GM19455 (cell line): Measurements from ENCODE around the gene SLIT3.

Experiments used
- ATAC-seq: cut with Tn5 transposase; IDR thresholded peaks from one replicate; pipeline ENCODE4 v1.9.1; 2021; ENCODE audit not compliant: unreplicated experiment

The SLIT3 gene

DNA sequence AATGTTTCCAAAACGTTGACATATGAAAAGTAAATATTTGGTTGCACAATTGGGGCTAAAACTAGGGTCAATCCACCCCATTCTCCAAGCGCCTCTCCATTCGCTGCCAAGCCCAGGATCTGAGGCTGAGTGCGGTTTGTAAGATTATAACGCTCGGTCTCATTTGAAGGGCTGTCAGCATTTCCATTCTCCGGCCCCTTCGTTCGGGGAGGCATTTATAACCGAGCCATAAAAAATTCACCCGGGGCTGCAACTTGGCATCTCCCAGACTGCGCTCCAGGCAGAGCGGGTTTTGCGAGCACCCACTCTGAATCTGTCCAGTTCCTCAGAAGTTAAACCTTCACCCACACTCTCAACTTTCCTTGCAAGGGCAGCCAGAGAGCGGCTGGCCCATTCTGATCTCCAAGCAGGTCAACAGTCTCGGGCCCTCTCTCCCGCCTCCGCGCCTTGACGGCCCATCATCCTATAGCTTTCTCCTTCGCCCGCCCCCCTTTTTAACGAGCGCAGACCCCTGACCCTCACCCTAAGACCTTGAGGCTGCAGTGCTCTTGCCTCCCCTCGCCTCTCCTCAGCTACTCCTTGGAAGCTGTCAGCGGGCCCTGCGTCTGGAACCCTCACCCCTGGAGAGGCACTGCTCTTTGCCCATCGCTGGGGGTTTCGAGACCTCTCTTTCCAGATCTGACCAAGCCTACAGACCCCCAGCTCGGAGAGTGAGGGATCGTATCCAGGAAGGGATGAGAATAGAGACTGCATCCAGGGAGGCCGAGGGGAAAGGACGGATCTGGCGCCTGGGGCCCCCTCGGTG lies 1.1 kb downstream of the SLIT3 start:
- no peak for ATAC-seq

DNA sequence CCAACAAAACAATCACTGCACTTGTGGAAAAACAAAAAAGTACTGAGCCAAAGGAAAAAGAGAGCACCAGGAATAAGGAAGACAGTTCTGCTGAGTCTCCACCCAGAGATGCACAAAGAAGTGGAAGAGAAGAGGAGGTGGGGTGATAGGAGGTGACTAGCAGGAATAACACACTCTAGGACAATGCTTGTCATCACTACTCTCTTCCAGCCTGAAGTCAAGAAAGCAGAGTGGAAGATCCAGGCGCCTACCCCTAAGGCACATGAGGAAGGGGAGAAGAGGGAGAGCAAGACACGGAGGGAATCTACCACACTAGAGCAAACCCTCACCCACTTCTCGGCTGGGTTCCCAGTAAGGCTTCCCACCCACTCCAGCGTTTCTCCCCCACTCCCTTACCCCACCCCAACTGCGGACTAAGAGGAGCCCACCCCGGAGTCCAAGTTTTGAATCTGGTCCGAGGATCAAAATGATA lies 1.7 kb downstream of the SLIT3 start:
- no peak for ATAC-seq

DNA sequence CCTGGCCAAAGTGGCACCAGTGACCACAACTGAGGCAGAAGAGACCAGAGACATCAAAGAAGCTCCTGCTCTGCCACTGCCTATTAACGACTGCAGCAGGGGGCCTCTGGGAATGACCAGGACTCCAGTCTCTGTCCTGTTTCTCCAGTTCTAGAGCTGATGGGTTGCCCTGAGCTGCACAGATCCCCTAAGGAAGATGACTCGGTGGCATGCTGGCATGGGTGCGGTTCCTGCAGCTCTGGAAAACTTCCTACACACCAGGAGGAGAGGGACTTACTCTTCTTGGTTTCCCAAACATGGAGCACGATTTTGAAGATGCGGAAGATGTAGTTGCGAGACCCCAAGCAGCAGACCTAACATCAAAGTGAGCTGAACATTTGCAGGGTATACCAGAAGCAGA lies 2.7 kb downstream of the SLIT3 start:
- ATAC-seq, result no peak

DNA sequence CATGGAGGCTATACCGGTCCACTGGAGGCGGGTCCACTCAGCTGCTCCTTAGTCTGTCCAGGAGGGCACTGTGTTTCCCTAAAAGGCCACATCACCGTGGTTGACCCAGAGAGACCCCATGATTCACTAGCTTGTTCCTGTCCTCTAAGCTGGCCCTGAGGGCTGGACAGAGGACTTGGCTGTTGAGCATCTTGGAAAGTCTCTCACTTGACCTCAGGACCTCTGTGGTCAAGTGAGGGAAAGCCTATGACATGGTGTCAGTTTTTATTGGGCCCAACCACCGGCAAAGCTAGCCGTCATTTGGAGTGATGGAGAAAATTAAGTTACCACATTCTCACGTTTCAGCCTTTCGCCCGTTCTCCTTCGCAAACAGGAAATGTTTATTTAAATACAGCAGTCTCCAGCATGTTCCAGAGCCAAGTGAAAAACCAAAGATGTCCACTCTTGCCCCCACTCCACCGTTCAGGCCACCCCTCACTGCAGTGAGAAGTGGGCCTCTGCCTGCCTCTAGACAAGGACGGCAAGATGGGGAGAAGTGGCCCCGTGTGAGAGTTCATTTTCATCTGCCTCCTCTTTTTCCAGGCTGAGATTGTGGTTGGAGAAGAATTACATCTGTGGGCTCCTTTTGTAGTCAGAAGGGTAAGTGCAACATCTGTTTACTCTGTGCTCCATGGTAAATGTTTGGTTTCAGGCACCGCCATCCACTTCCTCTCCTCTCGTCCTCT lies 4.4 kb downstream of the SLIT3 start:
- no peak for ATAC-seq

DNA sequence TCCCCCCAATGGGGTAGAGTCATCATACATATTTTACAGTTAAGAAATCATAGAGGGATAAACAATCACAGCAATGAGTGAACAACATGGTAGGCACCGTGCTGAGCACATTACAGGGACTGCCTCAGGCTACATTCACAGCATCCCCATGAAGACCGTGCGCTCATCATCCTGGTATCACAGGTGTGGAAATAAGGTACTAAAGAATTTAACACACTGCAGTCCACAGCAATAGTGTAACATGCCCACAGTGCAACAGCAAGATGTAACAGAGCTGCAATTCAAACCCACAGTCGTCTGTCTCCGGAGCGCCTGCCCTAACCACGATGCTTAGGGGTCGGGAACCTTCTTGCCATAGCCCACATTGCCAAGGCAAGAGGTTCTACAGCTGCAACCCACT lies 5.6 kb downstream of the SLIT3 start:
- ATAC-seq, result no peak

DNA sequence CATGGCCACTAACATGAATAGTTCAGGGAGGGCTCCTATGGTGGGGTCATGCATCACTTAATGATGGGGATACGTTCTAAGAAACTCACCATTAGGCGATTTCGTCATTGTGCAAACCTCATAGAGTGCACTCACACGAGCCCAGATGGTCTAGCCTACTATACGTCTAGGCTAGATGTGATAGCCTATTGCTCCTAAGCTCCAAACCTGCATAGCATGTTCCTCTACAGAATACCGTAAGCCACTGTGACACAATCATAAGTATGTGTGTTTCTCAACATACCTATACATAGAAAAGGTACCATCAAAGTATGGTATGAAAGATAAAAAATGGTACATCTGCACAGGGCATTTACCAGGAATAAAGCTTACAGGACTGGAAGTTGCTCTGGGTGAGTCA lies 6.3 kb downstream of the SLIT3 start:
- ATAC-seq, result no peak

DNA sequence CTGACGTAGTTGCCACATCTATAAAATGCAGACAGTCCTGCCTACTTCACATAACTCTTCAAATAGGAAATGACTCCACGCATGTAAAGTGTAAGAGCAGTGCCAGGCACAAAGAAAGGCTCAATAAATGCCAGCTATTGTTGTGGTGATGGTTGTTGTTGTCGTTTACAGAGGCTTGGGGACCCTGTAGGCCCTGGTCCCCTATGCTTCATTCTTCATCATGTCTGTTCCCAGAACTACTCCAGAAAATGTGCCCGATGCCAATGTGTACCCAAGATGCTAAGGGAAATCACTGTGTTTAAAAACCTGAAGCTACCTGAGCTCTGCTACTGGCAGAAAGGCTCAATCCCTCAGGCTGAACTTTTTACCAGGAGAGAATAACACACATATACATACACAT lies 9.1 kb downstream of the SLIT3 start:
- no peak for ATAC-seq

DNA sequence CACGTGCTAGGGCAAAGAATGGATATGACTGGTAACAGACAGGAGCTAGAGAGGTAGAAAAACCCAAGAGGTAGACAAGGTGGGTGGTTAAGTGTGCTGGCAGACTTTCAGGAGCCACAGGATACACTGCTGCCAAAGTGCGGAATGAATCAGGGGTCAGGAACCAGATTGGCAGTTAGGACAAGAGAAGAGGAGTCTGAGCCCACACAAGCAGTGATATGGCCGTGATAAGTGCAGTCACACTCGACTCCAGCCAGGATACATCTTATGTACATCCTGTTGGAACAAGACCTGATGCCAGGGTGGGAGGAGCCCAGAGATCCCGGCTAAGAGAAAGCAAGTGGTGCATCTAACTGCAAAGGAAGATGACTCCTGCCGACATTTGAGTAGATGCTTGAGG lies 10.0 kb downstream of the SLIT3 start:
- ATAC-seq, result no peak

DNA sequence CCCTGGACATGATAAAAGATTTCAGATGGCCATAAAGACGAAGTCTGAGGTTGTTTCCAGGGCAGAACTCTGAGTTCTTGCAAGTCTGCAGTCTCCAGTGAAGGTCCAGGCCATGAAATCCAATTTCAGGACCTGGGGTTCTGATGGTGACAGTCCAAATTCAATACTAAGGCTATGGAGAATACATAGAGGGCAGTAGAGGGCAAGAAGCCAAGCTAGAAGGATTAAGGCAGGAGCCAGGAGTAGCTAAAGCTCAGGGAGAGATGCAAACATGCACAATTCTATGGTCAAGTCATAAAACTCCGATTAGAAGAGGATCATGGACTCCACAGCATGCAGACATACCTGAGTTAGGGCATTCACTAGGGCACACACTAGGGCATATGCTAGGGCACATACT lies 11.4 kb downstream of the SLIT3 start:
- ATAC-seq, result no peak

DNA sequence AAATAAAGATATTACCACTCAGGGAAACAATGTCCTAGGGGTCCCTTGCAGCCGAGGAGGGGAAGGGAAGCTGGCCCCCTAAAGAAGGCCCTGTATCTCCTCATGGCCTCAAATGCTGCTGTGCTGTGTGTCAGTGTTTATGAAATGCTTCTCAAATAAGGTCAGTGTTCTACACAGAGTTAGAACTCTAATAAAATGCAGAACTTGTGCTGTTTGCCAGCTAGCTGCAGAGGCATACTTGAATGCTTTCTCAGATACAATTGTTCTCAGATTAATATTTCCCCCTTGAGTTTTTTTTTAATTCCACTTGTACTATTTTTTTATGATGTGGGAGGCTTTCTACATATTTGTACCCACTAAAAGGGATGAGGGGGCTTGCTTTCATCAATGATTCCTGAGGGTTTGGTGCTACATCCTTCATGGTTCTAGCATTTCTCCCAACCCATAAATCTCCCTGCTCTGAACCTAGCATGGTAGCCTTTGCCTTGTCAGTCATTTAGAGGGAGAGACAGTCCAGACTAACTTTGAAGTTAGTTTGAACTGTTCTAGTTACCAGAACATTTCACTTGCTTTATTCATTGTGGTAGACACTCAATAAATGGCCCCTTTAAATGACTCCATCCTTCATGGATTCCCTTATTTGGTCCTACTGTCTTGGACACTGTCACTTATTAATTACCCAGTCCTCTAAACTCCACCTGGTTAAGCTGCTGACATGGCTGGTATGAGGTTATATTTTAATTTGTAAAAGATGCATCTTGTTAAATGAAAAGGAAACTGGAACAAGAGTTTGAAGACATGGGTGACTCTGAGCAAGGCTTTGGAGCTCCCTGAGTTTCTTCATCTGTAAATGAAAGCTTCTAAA lies 12.6 kb downstream of the SLIT3 start:
- ATAC-seq, result no peak

DNA sequence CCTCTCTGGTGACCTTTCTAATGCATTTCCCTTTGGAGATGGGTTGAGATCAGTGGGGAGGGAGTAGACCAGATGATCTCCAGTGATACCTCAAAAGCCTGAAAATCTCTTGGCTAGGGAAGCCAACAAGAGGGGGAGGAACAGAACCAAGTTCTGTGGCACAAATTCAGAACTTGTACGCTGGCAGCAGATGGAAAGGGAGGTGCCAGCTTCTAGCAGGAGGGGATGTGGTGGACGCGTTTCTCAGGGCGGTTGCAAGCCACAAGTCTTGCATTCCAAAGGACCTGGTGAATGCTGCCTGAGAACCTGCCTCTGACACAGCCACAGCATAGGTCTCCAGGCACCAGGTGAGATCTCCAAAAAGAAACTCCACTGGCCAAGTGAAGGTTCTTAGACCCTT lies 13.4 kb downstream of the SLIT3 start:
- ATAC-seq, result no peak

DNA sequence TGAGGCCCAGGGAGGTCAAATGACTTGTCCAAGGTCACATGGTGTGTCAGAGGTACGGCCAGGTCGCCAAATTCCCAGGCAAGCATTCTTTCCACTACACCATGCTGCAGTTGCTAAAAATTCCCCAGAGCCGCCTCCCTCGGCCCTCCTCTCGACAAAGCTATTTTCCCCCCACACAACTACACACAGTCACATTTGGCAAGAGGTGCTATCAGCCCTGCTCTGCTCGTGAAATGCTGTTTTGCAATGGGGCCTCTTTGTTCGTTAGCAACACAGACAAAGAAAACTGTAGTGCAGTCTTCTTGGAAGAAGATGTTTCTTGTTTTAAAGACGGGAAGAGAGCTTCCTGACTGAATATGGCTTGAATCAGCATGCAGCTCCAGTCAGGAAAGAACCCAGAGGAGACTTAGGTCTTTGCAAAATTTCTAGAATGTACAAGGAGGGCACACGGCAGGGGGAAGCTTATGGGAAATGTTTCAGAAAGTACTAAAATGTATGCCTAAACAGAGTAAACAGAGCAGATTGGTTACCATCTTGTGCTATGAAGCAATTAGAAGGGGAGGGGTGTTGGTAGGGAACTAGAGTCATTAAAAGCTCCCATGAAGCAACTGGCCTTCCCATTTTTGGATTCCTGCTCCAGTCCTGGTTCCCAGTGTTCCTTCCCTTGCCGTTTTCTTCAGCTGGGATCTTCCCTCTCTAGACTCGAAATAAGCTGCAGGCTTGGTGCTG lies 14.2 kb downstream of the SLIT3 start:
- no peak for ATAC-seq

DNA sequence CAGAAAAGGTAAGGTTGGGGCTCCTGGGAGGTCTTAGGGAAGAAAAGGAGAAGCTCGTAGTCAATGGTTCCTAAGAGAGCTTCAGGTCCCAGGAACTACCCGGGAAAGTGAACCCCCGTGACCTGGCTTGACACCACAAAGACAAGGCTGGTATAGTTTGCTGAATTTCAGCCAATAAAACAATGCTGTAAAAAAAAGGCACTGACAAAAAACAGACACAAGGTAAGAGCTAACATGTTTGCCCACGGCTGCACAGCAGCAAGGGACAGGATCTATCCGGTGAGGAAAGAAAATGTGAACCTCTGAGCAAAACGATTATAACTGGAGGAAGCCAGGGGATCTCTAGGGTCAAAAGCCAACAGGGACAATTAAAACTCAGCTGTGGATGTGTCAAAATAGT lies 17.1 kb downstream of the SLIT3 start:
- ATAC-seq, result no peak

DNA sequence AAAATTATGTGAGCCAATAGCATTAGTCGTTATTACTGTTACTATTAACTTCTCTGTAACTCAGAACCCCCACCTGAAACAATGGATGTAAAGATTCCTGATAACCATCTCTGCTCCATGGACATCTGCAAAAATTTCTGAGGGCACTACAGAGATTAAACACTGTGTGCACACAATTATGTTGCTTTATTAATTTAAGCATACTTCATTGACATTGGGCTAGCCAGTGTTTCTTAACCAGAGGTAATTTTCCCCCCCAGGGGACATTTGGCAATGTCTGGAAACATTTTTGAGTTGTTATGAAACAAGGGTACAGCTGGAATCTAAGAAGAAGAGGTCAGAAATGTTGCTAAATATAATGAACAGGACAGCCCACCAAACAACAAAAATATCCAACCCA lies 19.3 kb downstream of the SLIT3 start:
- ATAC-seq, result no peak

DNA sequence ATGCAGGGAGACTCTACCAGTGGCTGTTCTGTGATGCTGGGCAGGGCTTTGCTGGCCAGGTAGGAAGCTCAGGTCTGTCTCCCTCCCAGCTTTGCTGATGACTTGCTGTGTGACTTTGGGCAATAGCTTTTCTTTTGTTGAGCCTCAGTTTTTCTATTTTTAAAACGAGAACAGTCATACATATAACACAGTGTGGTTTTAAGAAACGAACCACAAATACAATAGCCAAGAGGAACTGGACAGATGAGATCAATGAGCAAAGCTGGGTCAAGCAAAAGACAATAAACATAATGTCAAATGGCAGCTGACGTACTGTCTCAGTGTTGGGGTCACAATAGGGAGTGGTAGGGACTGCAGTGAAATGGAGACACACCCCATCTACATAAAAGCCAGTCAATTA lies 20.2 kb downstream of the SLIT3 start:
- ATAC-seq, result no peak

DNA sequence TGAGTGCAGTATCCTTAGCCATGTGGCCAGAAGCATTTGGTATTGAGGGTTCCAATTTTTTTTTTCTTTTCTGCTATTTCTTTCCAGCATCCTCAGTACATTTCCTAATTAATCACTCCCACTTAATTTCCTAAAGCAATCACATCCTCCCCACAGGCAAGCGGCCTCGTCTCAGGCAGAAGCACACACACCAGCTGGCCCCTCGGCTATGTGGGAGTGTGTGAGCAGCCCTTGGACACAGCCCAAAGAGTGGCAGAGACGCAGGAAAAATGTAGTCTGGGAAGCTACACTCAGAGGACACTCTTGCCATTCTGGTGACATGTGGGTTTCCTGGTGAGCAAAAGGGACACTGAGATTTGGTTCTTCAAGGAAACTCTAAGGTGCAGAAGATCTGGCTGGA lies 20.7 kb downstream of the SLIT3 start:
- ATAC-seq, result no peak

DNA sequence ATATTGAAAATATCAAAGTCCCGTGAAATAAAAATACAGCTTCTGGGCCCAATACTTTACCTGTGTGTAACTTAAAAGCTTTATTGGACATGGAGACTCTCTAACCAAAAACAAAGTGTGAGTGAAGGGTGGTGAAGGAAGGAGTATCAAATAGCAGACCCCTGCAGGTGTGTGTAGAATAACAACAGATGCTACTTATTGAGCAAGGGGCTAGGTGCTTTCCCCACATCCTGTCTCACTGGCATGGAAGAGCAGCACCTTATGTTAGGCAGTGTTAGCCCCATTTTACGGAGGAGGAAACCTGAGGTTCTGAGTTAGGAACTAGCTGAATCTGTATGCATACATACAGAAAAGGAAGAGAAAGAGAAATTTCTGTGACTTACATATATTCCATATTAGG lies 21.8 kb downstream of the SLIT3 start:
- ATAC-seq, result no peak

DNA sequence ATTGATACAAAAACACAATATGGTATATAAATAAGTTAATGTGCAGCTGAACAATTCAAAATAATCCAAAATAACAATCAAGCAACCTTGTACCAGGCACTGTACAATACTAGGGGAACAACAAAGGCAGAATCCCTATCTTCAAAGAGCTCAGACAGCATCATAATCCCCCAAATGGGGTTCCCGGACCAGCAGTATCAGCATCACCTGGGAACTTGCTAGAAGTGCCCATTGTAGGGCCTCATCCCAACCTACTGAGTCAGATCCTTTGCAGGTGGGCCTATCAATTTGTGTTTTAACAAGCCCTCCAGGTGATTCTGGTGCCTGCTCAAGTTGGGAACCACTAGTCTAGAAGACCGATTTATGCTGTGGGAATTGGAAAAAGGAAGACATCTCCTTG lies 27.1 kb downstream of the SLIT3 start:
- ATAC-seq, result no peak

DNA sequence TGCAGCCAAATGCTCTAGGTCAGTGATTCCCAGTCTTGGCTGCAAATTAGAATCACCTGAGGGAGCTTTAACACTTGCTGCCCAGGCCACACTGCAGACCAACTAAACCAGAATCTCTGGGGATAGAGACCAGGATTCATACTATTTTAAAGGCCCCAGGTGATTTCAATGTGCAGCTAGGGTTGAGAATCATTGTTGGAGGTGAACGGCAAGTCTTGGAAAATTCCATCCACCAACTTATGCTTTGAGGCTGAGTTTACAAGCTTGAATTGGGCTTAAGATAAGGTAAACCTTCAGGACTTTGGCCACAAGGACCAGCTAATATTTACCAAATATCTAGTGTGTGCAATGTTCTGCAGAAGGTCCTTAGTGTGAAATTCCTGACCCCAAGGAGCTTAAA lies 27.5 kb downstream of the SLIT3 start:
- no peak for ATAC-seq

DNA sequence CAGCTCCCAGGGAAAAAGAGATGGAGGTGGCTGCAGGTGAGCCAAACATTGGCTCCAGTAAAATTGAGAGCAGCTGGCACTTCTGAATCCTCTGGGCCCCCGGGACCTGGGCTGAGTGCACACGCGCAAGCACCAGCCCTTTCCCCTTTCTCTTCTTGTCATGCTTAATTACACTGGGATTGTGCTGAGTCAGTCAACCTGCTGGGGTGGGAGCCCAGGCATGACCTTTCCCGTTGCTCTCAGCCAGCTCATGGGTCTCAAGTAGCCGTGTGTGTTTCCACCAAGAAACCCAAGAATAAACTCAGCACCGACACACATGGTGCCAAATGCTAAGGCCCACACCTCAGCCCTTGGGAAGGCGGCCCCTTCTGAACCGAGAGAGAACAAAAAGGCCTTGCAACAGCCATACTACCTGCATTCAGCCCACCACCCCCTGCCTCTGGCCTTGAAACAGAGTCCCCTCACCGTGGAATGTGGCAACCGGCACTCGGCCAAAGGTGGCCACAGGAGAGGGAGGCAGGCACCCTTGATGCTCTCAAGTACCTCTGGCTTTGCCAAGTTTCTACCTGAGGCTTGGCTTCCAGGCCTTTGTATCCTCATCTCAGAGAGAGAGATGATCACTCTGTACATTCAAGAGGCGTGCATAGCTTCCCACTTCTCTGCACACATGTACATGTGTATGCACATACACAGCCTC lies 28.1 kb downstream of the SLIT3 start:
- ATAC-seq, result no peak
